Mesangial cell (primary cell): ENCODE data around the gene XRN2. TPM values are rescaled to one million over a fixed set of nuclear protein-coding genes. Genes with fewer than 3 reads are reported as not detected.

Source experiments
- total RNA-seq: library from RNA; depleted of rRNA; stranded (reverse); fragments of >200 nt; gene quantifications from 2 replicates; pipeline ENCODE4 v1.2.3, GENCODE V29; 2015

The XRN2 gene, protein sequence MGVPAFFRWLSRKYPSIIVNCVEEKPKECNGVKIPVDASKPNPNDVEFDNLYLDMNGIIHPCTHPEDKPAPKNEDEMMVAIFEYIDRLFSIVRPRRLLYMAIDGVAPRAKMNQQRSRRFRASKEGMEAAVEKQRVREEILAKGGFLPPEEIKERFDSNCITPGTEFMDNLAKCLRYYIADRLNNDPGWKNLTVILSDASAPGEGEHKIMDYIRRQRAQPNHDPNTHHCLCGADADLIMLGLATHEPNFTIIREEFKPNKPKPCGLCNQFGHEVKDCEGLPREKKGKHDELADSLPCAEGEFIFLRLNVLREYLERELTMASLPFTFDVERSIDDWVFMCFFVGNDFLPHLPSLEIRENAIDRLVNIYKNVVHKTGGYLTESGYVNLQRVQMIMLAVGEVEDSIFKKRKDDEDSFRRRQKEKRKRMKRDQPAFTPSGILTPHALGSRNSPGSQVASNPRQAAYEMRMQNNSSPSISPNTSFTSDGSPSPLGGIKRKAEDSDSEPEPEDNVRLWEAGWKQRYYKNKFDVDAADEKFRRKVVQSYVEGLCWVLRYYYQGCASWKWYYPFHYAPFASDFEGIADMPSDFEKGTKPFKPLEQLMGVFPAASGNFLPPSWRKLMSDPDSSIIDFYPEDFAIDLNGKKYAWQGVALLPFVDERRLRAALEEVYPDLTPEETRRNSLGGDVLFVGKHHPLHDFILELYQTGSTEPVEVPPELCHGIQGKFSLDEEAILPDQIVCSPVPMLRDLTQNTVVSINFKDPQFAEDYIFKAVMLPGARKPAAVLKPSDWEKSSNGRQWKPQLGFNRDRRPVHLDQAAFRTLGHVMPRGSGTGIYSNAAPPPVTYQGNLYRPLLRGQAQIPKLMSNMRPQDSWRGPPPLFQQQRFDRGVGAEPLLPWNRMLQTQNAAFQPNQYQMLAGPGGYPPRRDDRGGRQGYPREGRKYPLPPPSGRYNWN
- 57.8 and 58.3 TPM in 2 replicates for total RNA-seq

DNA sequence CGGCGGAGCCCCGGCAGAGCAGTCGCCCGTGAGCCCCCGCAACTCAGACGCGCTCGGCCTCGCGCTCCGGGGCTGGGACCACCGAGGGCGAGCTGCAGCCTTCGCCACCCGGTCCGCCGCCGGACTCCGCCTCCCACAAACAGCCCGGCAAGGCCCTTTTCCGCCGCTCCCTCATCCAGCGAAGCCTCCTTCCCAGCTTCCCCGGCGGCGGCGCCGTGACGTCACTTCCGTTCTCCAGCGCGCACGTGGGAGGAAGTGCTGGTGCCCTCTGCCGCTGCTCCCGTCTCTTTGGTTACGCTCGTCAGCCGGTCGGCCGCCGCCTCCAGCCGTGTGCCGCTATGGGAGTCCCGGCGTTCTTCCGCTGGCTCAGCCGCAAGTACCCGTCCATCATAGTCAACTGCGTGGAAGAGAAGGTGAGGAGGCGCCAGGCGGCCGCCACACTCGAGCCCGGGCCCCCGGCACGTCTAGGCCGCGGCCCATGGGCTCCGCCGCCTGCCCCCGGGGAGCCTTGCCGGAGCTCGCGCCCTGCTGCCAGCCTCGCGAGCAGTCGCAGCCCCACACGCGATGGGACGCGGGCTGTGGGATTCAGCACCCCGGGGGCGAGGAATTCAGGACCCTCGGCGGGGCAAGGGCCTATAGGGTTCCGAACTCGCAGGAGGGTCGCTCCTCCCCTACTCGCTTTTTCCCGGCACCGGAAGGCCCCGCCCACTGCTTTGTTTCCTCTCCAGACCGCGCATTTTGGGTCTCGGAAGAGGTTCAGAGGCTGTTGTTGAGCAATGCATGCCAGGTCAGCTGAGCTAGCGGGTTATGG, at the start of gene XRN2:
XRN2 (plus strand) TSS at position 271 of the 811 bp plus-strand sequence; CDS start at position 339, 68 bp downstream.

DNA sequence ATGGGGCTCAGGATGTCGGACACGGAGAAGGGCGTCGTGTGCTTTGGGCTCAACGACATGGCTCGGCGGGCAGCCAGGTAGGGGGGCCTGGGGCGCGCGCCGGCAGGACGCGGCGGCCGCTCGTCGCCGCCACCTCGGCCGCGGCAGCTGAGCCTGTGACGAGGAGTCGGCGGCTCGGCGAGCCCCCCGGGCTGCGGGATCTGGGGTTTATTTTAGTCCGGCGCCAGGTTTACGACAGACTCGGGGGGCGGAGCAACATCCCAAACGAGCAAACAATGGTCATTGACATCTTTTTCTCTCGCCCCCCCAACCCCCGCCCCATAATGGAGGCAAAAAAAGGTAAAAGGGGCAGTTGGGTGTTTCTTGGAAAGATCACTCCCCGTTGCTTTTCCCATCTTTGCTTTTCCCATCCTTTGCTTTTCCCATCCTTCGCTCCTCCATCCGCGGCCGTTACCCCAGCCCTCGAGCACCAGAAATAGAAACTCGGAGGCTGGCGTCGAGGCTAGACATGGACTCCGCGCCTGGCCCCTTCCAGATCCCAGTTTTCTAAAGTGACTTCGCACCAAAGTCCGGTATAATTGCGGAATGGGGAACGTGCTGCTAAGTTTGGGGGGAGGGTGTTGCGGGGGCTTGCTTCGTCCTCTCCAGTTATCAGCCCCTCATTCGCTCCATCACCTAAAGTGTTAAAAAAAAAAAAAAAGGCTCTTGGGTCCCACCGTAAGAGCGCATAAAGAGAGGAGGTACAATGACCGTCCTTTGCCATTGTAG, 94.4 kb downstream of the XRN2 start, which contains the start of gene NKX2-4:
NKX2-4 (minus strand) TSS at position 186 of the 768 bp plus-strand sequence; CDS start at position 59, 127 bp downstream.

Other genes starting within 250 kb of the XRN2 start
- not detected in 2 replicates for gene LINC00237, start 197.0 kb upstream of the XRN2 start, total RNA-seq
- gene KIZ, start 177.2 kb upstream of the XRN2 start, total RNA-seq: 2.1 and 7.9 TPM in 2 replicates
- not detected in 2 replicates for gene NKX2-4, start 94.2 kb downstream of the XRN2 start, total RNA-seq
- gene NKX2-2, start 210.7 kb downstream of the XRN2 start, total RNA-seq: not detected in 2 replicates